Hematopoietic multipotent progenitor cell treated with erythropoietin and hydrocortisone succinate and interleukin-3 and kit ligand, for 4 days (in vitro differentiated cells): ENCODE measurements around the gene MSANTD3.
"Not testable (repeated sequence)": the region's sequence is repeated elsewhere in the genome, so short reads cannot be mapped to it uniquely, and the experiment has no call there.

ENCODE experiments used
- DNase-seq: peaks from one replicate; pipeline ENCODE4 v3.0.0-alpha.2; 2015

The MSANTD3 gene

GRCh38 chr9:100430286-100430940 is 3.5 kb downstream of the MSANTD3 start:
- no peak for DNase-seq

GRCh38 chr9:100431886-100432285 is 4.9 kb downstream of the MSANTD3 start:
- DNase-seq, result no peak

GRCh38 chr9:100432736-100433135 is 5.8 kb downstream of the MSANTD3 start:
- DNase-seq, result no peak

GRCh38 chr9:100436571-100436970 is 9.6 kb downstream of the MSANTD3 start:
- DNase-seq, result no peak

GRCh38 chr9:100437860-100438805 is 11.2 kb downstream of the MSANTD3 start:
- DNase-seq, result peak; percentile 87

GRCh38 chr9:100440071-100440470 is 13.1 kb downstream of the MSANTD3 start:
- no peak for DNase-seq

- DNase-seq, result not testable (repeated sequence)
Measured at GRCh38 chr9:100440487-100440886, 13.5 kb downstream of the MSANTD3 start.

- DNase-seq, result no peak
Measured at GRCh38 chr9:100441911-100442361, 15.0 kb downstream of the MSANTD3 start.

GRCh38 chr9:100443781-100444768 is 17.1 kb downstream of the MSANTD3 start:
- DNase-seq, result no peak

- DNase-seq, result no peak
Measured at GRCh38 chr9:100445161-100445902, 18.4 kb downstream of the MSANTD3 start.

- DNase-seq, result no peak
Measured at GRCh38 chr9:100445903-100446549, 19.1 kb downstream of the MSANTD3 start.

GRCh38 chr9:100447041-100447440 is 20.1 kb downstream of the MSANTD3 start:
- no peak for DNase-seq

- DNase-seq, result no peak
Measured at GRCh38 chr9:100448266-100448665, 21.3 kb downstream of the MSANTD3 start.

- no peak for DNase-seq
Measured at GRCh38 chr9:100449420-100449819, 22.5 kb downstream of the MSANTD3 start.

- DNase-seq, result no peak
Measured at GRCh38 chr9:100452894-100453293, 26.0 kb downstream of the MSANTD3 start.

GRCh38 chr9:100455470-100455869 is 28.5 kb downstream of the MSANTD3 start:
- DNase-seq, result no peak

GRCh38 chr9:100457517-100457916 is 30.6 kb downstream of the MSANTD3 start:
- DNase-seq, result no peak

GRCh38 chr9:100459963-100460362 is 33.0 kb downstream of the MSANTD3 start:
- no peak for DNase-seq

GRCh38 chr9:100465274-100465673 is 38.3 kb downstream of the MSANTD3 start:
- no peak for DNase-seq

GRCh38 chr9:100465761-100466160 is 38.8 kb downstream of the MSANTD3 start:
- no peak for DNase-seq

- no peak for DNase-seq
Measured at GRCh38 chr9:100466171-100466828, 39.4 kb downstream of the MSANTD3 start.
